Testis (tissue), 2 donors: Measurements from ENCODE around the gene CNNM4.

Source experiments
- CTCF ChIP-seq, 3 experiments: fragments of 450-650 bp in 2 of 3; fragments of 200-600 bp in 1 of 3; sonication (generic) in 1 of 3; IDR thresholded peaks; one replicate each; pipeline ENCODE4 v1.5.1; 2016 to 2019; ENCODE audit warnings: antibody characterized with exemption in 3 of 3, mild to moderate bottlenecking in 2 of 3, moderate library complexity in 1 of 3
- POLR2A ChIP-seq: fragments of 450-650 bp; IDR thresholded peaks from one replicate; pipeline ENCODE4 v1.6.1; 2017; ENCODE audit warnings: antibody characterized with exemption, mild to moderate bottlenecking, moderate library complexity

- TF ChIP-seq CTCF (IDR thresholded peaks at IDR 0.05): no peak
- TF ChIP-seq POLR2A: no peak
These were observed 22.7 kb downstream of the CNNM4 start for GRCh38 chr2:96783388-96783787.
